ENCODE results near the gene CAPN9.

DNA sequence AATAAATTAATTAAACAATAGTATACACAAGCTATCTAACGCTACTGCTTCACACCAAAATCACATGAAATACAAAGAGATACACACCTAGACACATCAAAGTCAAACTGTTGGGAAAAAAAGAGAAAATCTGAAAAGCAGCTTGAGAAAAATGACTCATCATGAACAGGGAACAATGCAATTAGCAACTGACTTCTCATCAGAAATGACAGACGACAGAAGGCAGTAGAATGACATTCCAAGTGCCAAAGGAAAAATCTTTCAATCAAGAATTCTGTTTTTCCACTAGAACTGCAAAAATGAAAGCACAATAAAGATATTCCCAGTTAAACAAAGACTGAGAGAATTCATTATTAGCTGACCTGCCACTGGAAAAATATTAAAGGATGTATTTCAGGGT, 57.2 kb downstream of the CAPN9 start:
- TF ChIP-seq, protein P1, sequence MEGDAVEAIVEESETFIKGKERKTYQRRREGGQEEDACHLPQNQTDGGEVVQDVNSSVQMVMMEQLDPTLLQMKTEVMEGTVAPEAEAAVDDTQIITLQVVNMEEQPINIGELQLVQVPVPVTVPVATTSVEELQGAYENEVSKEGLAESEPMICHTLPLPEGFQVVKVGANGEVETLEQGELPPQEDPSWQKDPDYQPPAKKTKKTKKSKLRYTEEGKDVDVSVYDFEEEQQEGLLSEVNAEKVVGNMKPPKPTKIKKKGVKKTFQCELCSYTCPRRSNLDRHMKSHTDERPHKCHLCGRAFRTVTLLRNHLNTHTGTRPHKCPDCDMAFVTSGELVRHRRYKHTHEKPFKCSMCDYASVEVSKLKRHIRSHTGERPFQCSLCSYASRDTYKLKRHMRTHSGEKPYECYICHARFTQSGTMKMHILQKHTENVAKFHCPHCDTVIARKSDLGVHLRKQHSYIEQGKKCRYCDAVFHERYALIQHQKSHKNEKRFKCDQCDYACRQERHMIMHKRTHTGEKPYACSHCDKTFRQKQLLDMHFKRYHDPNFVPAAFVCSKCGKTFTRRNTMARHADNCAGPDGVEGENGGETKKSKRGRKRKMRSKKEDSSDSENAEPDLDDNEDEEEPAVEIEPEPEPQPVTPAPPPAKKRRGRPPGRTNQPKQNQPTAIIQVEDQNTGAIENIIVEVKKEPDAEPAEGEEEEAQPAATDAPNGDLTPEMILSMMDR (optimal IDR thresholded peaks at IDR 0.05 in 1 of 3, IDR thresholded peaks at IDR 0.05 in 1 of 3, conservative IDR thresholded peaks at IDR 0.05 in 1 of 3; ENCODE audit: extremely low read depth in 1 of 3, insufficient read depth in 2 of 3, low read length in 3 of 3): no peak
- TF ChIP-seq EZH2 (IDR thresholded peaks at IDR 0.05; ENCODE audit: low read length): no peak
